ENCODE measurements around the gene STT3B.

GRCh38 chr3:31551646-31552045 lies 18.9 kb downstream of the STT3B start:
- TF ChIP-seq POLR2AphosphoS5 (IDR thresholded peaks at IDR 0.05) (no peak), CTCF (IDR thresholded peaks at IDR 0.05 in 8 of 11, conservative IDR thresholded peaks at IDR 0.05 in 3 of 11) (no peak)

Measured in spleen (tissue), 7 donors.